AG08395 (cell line): ENCODE data around the gene LCP2.

ENCODE experiments used
- DNase-seq: peaks from one replicate; pipeline ENCODE4 v3.0.0; 2012; ENCODE audit warnings: mixed read lengths, low spot score

The LCP2 gene

DNA sequence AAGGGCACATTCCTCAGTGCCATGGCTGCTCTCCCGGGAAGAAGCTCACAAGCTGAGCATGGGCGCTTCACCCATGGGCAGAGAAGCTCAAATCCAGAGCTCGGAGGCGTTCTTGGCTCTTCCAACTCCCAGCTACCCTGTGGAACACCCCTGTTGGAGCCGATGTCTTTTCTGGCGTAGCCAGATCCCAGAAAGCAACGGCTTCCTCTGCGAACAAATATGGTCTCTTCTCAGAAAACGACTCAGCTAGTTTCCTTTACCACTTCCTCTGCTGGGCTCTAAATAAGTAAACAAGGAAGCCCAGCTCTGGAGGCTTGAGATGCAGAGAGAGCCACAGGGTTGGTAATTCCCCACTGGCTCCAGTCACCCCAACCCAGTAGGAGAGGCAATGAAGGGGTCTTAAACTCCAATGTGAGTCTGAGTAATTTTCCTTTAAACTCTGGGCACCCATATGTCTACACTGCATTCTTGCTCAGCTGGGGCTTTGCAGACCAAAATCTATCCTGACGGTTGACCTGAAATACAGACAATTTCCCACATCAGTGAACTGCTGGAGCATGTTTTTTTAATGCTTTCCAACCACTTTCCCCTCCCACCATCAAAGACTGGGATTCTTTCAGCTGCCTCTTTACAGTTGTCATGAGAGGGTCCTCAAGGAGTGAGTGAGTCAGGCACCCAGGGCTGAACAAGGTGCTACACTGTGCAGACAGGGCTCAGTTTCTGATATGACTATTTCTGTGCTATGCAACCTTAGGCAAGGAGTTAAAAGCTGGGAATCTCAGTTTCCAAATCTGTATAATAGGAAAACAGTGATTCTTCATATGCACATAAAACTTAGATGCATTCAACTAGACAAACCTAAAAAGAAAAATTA is at the start of gene LCP2:
LCP2 (minus strand) TSS at position 189 of the 874 bp plus-strand sequence; CDS start at position 23, 166 bp downstream.
- DNase-seq = no peak

DNA sequence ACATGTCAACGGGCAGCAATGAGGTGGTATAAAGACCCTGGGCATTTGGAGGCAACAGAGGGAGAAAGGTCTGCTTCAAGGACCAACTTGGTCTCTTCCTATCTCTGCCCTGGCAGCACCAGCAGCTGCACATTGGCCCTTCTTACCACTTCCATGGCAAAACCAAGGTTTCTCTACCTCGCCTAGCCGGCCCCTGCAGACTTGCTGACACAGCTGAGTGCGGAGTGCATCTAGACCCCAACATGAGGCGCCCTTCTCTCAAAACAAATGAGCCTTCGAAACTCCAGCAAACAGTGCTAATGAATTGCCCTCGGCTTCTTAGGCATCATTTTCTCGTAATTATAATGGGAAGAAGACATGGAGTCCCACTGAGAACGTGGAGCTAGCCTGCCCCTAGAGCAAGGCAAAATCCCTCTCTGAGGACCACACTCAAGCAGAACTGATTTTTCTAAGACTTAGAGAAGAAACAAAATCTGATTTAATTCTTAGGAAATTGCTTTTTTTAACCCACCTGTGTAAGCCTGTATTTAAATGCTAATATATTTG is 49.5 kb upstream of the LCP2 start:
- no peak for DNase-seq

DNA sequence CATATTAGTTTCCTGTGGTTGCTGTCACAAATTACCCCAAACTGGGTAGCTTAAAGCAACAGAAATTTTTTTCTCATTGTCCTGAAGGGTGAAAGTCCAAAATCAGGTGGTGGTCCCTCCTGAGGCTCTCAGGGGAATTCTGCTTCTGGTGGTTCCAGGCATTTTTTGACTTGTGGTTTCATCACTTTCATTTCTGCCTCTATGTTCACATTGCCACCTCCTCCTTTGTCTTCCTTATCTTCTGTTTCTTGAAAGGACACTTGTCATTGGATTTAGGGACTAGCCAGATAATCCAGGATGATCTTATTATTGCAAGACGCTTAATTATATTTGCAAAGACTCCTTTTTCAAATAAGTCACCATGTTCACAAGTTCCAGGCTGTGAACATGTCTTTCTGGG is 48.4 kb upstream of the LCP2 start:
- no peak for DNase-seq

- no peak for DNase-seq
Observed at GRCh38 chr5:170343177-170343576, 45.6 kb upstream of the LCP2 start.

- no peak for DNase-seq
Observed at GRCh38 chr5:170342153-170342725, 44.7 kb upstream of the LCP2 start.

DNA sequence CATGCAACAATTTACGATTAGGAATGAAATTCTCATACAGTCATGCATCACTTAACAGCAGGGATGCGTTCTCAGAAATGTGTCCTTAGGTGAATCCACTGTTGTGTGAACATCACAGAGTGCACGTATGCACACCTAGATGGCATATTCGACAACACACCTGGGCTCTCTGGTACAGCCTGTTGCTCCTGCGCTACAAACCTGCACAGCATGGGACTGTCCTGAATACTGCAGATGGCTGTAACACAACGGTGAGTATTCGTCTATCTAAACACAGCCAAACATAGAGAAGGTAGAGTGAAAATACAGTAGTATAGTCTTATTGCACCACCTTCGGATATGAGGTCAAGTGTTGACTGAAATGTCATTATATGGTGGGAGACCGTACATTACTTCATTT is 44.0 kb upstream of the LCP2 start:
- DNase-seq = no peak

DNA sequence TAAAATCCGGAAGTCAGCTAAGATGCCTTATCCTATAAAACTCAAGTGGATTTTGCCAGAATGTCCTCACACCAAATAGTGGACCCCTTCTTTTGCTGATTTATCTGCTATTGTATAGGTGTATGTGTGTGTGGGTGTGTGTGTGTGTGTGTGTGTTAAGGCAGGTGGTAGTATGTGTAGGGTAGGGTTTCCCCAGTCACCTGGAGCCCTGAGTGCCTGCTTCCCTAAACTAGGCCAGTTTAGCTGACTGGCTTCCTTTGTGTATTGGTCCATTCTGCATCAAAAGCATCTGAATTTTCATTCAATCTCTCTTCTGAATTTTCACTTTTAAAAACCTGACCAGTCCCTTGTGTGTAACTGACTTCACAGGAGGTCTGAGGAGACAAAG is 42.2 kb upstream of the LCP2 start:
- no peak for DNase-seq

- DNase-seq = no peak
Observed at GRCh38 chr5:170338933-170339779, 41.6 kb upstream of the LCP2 start.

DNA sequence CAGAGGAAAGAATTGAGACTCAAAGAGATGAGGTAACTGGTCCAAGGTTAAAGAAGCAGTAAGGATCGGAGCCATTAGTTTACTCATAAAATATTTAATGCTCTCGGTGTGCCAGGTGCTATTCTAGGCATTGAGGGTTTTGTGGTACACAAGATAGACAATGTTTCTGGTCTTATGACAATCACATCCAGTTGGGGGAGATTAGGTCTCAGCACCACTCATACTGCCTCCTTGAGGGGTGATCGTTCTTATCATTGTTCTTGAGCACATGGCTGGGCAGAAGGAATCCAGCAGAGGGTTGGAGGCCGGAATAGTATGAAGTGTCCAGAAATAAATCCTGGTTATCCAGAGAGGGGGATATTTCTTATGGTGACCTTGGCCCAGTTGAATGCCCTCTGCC is 40.7 kb upstream of the LCP2 start:
- no peak for DNase-seq

DNA sequence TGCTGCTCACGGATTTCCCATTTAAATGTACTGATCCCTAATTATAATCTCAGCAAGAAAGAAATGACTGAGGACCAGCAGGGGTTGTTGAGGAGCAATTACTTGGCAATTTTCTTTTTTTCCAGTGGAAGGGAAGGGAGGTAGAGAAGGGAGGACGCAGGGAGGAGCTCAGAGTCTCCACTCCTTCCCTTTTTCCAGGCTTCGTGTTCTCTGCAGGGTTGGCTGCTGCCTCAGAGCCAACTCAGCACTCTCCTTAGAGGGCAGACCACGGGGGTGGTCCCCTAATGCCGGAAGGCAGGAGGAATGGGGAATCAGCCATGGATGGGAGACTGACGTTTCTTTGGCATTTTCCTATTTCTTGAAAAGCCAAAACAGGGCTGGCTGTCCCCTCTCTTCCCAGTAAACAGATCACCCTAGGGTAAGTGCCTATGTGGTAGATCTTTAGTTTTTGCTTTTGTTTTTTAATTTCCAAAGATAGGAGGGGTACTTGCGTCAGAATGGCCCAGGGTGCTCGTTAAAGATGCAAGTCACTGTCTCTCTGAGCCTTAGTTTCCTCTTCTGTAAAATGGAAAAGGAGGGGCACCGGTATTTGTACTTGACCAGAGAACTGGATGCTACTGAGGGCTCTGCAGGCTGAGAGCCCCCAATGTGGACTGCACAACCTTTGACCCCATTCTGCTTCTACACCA is 39.6 kb upstream of the LCP2 start:
- no peak for DNase-seq

GRCh38 chr5:170336065-170336464 is 38.5 kb upstream of the LCP2 start:
- no peak for DNase-seq

DNA sequence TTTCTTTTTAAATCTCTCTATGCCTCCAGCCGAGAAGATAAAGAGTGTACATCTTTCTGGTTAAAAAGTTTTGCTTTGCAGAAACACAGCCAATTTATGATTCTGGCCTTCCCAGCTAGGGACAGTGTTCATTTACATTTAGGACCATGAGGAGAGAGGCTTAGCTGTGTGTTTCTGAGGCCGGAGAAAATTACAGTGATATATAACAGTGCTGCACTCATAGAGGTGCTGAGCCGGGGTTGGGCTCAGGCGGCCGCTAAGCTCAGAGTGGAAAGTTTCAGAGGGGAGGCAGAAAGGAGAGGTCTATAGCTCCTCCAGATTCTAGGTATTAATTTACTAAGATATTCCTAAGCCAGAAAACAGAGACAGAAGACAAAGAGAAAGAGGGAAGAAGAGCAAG is 37.0 kb upstream of the LCP2 start:
- no peak for DNase-seq

- no peak for DNase-seq
Observed at GRCh38 chr5:170333161-170333910, 35.8 kb upstream of the LCP2 start.

GRCh38 chr5:170332058-170332457 is 34.5 kb upstream of the LCP2 start:
- no peak for DNase-seq

DNA sequence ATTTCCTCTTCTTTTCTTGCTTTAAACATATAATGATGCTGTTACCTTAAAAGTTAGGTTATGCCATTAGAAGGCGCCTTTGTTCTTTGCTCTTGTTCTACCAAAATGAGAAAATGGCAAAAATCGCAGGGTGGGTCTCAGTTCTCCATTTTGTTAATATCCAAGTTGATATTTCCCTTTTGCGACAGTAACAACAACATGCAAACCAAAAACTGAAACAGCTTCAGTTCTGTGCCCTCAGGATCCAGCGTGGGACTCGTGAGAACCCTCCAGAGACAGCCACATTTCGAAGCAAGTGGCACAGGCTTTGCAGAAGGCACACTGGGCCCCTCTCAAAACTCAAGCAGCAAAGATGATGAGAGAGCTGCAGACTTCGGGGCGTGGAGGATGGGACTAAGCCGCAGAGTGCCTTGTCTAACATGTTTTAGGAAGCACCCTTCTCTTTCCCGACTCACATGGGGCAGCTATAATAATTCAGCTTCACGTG is 33.0 kb upstream of the LCP2 start:
- no peak for DNase-seq

DNA sequence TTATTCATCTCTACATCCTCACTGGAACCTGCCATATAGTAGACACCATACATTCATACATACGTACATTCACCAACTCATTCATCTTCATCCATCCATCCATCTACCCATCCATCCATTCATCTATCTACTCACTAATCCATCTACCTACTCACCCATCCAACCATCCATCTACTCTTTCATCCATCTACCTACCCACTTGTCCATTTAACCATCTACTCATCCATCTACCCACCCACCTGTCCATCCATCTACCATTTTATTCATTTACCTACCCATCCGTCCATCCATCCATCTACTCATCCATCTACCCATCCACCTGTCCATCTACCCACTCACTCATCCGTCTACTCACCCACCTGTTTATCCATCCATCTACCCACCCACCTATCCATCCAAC is 31.9 kb upstream of the LCP2 start:
- no peak for DNase-seq

DNA sequence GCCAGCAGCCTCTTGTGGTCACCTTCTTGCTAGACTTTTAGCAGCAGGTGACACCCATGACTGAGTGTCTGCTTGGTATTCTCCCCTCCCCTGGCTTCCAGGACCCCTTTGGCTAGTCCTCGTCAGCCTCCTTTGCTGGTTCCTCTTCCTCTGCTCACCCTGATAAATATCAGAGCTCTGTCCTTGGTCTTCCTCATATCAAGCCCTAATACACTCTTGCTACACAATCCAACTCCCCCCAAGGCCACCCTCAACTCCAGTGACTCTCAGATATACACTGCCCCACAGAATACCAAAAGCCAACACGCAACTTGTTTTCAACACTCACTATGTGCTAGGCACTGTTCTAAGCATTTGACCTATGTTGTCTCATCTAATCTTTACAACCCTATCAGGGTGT is 30.3 kb upstream of the LCP2 start:
- DNase-seq = no peak

DNA sequence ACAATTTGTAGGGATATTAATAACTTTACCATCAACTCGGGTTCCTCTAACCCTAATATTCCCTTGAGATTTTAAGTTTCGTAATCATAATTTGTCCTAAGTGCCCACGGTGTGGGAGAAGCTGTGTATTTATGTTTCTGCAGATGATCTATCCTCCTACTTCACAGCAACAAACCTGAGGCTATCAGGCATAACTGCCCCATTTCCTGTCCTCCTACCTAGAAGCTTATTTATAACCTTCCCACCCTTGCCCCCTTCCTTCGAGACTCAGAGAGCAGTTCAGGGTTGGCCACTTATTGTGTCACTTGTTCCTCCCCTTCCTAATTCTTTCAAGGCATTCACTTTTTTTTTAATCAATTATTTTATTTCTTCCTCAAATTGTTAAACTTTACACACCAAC is 29.6 kb upstream of the LCP2 start:
- no peak for DNase-seq

DNA sequence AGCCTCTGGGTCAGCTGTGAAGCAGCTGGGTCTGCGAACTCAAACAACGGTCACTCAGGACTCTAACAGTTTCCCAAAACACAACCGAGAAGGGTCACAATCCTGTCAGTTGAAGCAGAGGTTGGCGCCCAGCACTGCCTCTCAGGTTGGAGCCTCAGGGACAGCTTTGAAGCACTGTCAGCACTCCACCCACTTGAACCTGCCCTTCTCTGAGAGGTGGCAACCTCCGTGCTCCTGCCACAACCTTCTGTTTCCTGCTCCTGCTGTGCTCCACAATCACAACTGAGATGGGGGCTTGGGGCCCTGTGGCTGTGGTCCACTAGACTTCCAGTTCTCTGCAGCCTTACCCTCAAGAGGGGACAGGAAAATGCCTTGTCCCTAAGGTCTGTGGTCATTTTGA is 21.7 kb upstream of the LCP2 start:
- DNase-seq = no peak

DNA sequence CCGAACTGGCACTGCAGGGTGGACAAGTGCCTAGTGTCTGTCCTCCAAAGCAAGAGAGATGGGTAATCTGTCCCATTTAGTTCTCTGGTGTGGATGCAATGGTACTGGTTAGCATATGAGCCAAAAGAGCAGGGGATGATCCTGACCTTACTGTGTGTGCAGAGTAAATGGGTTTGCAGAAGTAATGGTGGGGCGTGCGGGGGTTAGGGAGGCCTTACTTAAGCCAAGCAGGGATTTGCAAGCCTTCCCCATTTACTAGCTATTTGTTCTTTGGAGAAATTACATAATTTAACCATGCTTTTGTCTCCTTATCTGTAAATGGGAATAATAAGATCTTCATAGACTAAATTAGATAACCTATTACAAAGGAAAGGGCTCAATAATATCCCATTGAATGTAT is 19.9 kb upstream of the LCP2 start:
- DNase-seq = no peak

GRCh38 chr5:170316937-170317336 is 19.4 kb upstream of the LCP2 start:
- DNase-seq = no peak
